ENCODE measurements around the gene CRMP1. TPM values are rescaled to one million over a fixed set of nuclear protein-coding genes. Genes with fewer than 3 reads are reported as not detected.

CRMP1 gene
- total RNA-seq, 1 donor from 2014 or later: 67.4 TPM

GRCh38 chr4:5845035-5845905, 47.6 kb downstream of the CRMP1 start:
- no peak overlapping the region for H2AFZ ChIP-seq (ENCODE audit: low read depth, low read length)
- no peaks in the 10 kb centered on the region for H3K36me3 ChIP-seq (ENCODE audit: insufficient read depth, low read length)
- no peak overlapping the region for H3K9ac ChIP-seq (ENCODE audit: low read length)
- no peak overlapping the region for H3K27ac ChIP-seq (ENCODE audit: low read depth, low read length)
- H3K4me2 ChIP-seq (ENCODE audit: low read length): no peak overlapping the region
- no peaks in the 10 kb centered on the region for H3K9me3 Mint-ChIP-seq (ENCODE audit: unreplicated experiment)
- H3K4me3 ChIP-seq (ENCODE audit: insufficient read depth, low read depth, low read length): no peak overlapping the region
- H3K36me3 Mint-ChIP-seq (ENCODE audit: low read depth, unreplicated experiment): peaks cover 46% of the 10 kb centered on the region
- FAIRE-seq (no peak), DNase-seq (ENCODE audit: low read depth) (no peak)
- H3K4me1 ChIP-seq (ENCODE audit: insufficient read depth, low read length): no peaks in the 10 kb centered on the region
- no peak overlapping the region for H3K4me3 Mint-ChIP-seq (ENCODE audit: unreplicated experiment)
- H3K4me1 Mint-ChIP-seq (ENCODE audit: low read depth, unreplicated experiment): no peaks in the 10 kb centered on the region
- peaks cover 5% of the 10 kb centered on the region for H4K20me1 ChIP-seq (ENCODE audit: insufficient read depth, low read length)
- no peak overlapping the region for H3K27ac Mint-ChIP-seq (ENCODE audit: unreplicated experiment)
- H3K79me2 ChIP-seq (ENCODE audit: insufficient read depth, low read length): no peaks in the 10 kb centered on the region
- no peaks in the 10 kb centered on the region for H3K27me3 Mint-ChIP-seq (ENCODE audit: low read depth, unreplicated experiment)
- H3K27me3 ChIP-seq (ENCODE audit: insufficient read depth, low read length): no peaks in the 10 kb centered on the region
- TF ChIP-seq EZH2 (IDR thresholded peaks at IDR 0.05; ENCODE audit: insufficient read depth, low read length): no peak
- no peak for TF ChIP-seq CTCF (IDR thresholded peaks at IDR 0.05; ENCODE audit: insufficient read depth, low read depth, low read length)
- H3K9me3 ChIP-seq (ENCODE audit: insufficient read depth, low read depth, low read length): no peaks in the 10 kb centered on the region

- Mint-ChIP-seq H3K27ac (ENCODE audit: unreplicated experiment) (peak overlapping the region; percentile 38), H3K4me1 (ENCODE audit: low read depth, unreplicated experiment) (no peaks in the 10 kb centered on the region), H3K36me3 (ENCODE audit: low read depth, unreplicated experiment) (peaks cover 46% of the 10 kb centered on the region), H3K9me3 (ENCODE audit: unreplicated experiment) (no peaks in the 10 kb centered on the region), H3K4me3 (ENCODE audit: unreplicated experiment) (no peak overlapping the region), H3K27me3 (ENCODE audit: low read depth, unreplicated experiment) (no peaks in the 10 kb centered on the region)
- Histone ChIP-seq H3K79me2 (ENCODE audit: insufficient read depth, low read length) (no peaks in the 10 kb centered on the region), H2AFZ (ENCODE audit: low read depth, low read length) (no peak overlapping the region), H3K4me3 (ENCODE audit: insufficient read depth, low read depth, low read length) (no peak overlapping the region), H3K4me2 (ENCODE audit: low read length) (no peak overlapping the region), H3K9ac (ENCODE audit: low read length) (no peak overlapping the region), H3K36me3 (ENCODE audit: insufficient read depth, low read length) (no peaks in the 10 kb centered on the region), H3K27ac (ENCODE audit: low read depth, low read length) (no peak overlapping the region), H4K20me1 (ENCODE audit: insufficient read depth, low read length) (no peaks in the 10 kb centered on the region), H3K9me3 (ENCODE audit: insufficient read depth, low read depth, low read length) (no peaks in the 10 kb centered on the region), H3K4me1 (ENCODE audit: insufficient read depth, low read length) (no peaks in the 10 kb centered on the region), H3K27me3 (ENCODE audit: insufficient read depth, low read length) (no peaks in the 10 kb centered on the region)
- FAIRE-seq: no peak
- no peak for DNase-seq (ENCODE audit: low read depth)
- no peak for TF ChIP-seq CTCF (IDR thresholded peaks at IDR 0.05; ENCODE audit: insufficient read depth, low read depth, low read length)
- TF ChIP-seq EZH2 (IDR thresholded peaks at IDR 0.05; ENCODE audit: insufficient read depth, low read length): no peak
Measured at GRCh38 chr4:5843573-5844530, 49.0 kb downstream of the CRMP1 start.
